Activated CD8-positive, alpha-beta T cell treated with anti-CD3 and anti-CD28 coated beads, Interleukin-2, amount 10 ng/mL, durations not matched to agents 7 days and 5 days (primary cell): Measurements from ENCODE around the gene REN. TPM values are rescaled to one million over a fixed set of nuclear protein-coding genes. Genes with fewer than 3 reads are reported as not detected.

Experiments used
- ATAC-seq: fragments of 150-1000 bp; cut with Tn5 transposase; one replicate; pipeline ENCODE4 v1.10.0; 2021; ENCODE audit warnings: moderate library complexity
- CTCF ChIA-PET: fragments of 350-600 bp; sonication (Branson Sonifier 250); formaldehyde crosslinking; loops from one replicate; lab custom pipeline; 2021; ENCODE audit warnings: antibody characterized with exemption; lab: Charles Lee
- POLR2A ChIA-PET: fragments of 350-600 bp; sonication (Branson Sonifier 250); formaldehyde crosslinking; loops from one replicate; lab custom pipeline; 2021; ENCODE audit warnings: antibody characterized with exemption; lab: Charles Lee
- DNase-seq: peaks from one replicate; pipeline ENCODE4 v3.0.0-alpha.2; 2020
- H3K27ac Mint-ChIP-seq: one replicate; pipeline ENCODE4 v1.8.0; 2021; ENCODE audit warnings: mild to moderate bottlenecking, mixed read lengths
- H3K27me3 Mint-ChIP-seq: one replicate; pipeline ENCODE4 v1.8.0; 2021; ENCODE audit warnings: low read depth, mixed read lengths
- H3K36me3 Mint-ChIP-seq: one replicate; pipeline ENCODE4 v1.8.0; 2021; ENCODE audit warnings: low read depth, mixed read lengths
- H3K4me1 Mint-ChIP-seq: one replicate; pipeline ENCODE4 v1.8.0; 2021; ENCODE audit warnings: low read depth, mixed read lengths
- H3K4me3 Mint-ChIP-seq: one replicate; pipeline ENCODE4 v1.8.0; 2021; ENCODE audit warnings: mild to moderate bottlenecking, mixed read lengths
- H3K9me3 Mint-ChIP-seq: one replicate; pipeline ENCODE4 v1.8.0; 2022; ENCODE audit warnings: mixed read lengths; ENCODE audit not compliant: insufficient read depth
- total RNA-seq, 2 experiments: library from RNA; stranded (reverse); gene quantifications; one replicate each; pipeline ENCODE4 v1.2.3, GENCODE V29; 2021

The REN gene
- total RNA-seq, 2 experiments from 2014 or later: not detected

DNA sequence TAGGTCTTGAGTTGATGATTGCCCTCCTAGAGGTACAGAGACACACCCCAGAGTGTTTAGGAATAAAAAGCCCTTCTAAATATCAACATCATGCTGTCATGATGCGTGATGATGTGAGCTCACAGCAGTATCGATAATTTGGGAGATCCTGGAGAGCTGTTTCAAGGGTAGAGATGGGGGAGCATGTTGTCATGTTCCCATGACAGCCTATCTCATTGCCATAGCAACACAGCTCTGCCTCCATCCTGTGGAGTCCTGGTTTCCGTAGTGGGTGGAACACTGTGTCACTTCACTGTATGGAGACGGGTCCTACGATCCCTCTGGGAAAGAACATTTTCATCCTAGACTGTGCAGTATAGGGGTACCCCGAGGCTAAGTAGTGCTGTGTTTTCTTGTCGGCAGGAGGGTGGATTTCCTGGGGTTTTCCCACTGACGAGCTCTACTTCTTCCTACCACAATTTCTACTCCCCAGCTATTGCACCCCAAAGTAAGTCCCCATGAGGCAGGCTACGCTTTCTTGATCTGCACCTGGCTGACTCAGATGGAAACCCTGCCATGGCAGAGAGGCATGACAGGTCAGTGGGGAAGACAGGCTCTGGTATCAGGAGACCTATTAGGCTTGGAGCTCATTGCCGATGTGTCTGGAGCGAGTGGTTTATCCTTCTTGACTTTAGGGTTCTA is 23.0 kb upstream of the REN start:
- ATAC-seq: no peak

GRCh38 chr1:204186597-204186996 is 20.5 kb upstream of the REN start:
- Mint-ChIP-seq H3K4me1 (peaks cover 2% of the 10 kb centered on the region), H3K27me3 (peaks cover 41% of the 10 kb centered on the region), H3K4me3 (no peak overlapping the region), H3K36me3 (no peaks in the 10 kb centered on the region), H3K9me3 (no peaks in the 10 kb centered on the region), H3K27ac (no peak overlapping the region)
- ChIA-PET CTCF (interaction anchor here (1.7 to 3.7 kb wide), 2 partner anchors 20 to 23 kb away, joined by 6 to 17 read pairs; no protein-coding TSS in a partner anchor), POLR2A (no interaction called here)
- ATAC-seq (no peak), DNase-seq (no peak)

More for the DNA sequence above, 23.0 kb upstream of the REN start:
- Mint-ChIP-seq H3K4me3 (no peak overlapping the region), H3K36me3 (no peaks in the 10 kb centered on the region), H3K27ac (no peak overlapping the region), H3K4me1 (peaks cover 2% of the 10 kb centered on the region), H3K27me3 (peaks cover 49% of the 10 kb centered on the region), H3K9me3 (no peaks in the 10 kb centered on the region)
- DNase-seq: no peak
- ChIA-PET POLR2A (no interaction called here), CTCF (interaction anchor here (0.6 to 4.0 kb wide), 7 partner anchors 10 to 618 kb away, joined by 3 to 26 read pairs (median 3); no protein-coding TSS in a partner anchor)

DNA sequence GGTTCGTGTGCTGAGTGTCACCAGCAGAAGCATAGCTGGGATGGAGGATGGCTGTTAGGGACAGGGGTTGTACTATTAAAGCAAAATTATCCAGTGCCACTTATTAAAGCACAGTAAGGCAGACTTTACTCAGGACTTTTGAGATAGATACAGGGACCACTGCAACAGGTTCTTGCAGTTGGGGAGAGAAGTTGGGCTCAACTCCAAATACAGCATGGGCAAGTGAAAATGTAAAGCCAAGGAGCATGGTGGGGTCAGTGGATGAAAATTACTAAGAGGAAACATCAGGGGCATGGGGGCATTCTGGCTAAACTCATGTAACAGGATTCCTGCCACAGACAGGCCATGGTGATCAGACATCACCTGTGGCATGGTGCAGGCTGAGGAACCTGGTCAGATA is 15.0 kb upstream of the REN start:
- POLR2A ChIA-PET: no interaction called here
- DNase-seq: no peak
- CTCF ChIA-PET: no interaction called here
- no peaks in the 10 kb centered on the region for H3K4me1 Mint-ChIP-seq
- H3K27me3 Mint-ChIP-seq: peaks cover 8% of the 10 kb centered on the region
- no peaks in the 10 kb centered on the region for H3K36me3 Mint-ChIP-seq
- H3K4me3 Mint-ChIP-seq: no peak overlapping the region
- H3K9me3 Mint-ChIP-seq: no peaks in the 10 kb centered on the region
- ATAC-seq: no peak
- no peak overlapping the region for H3K27ac Mint-ChIP-seq

DNA sequence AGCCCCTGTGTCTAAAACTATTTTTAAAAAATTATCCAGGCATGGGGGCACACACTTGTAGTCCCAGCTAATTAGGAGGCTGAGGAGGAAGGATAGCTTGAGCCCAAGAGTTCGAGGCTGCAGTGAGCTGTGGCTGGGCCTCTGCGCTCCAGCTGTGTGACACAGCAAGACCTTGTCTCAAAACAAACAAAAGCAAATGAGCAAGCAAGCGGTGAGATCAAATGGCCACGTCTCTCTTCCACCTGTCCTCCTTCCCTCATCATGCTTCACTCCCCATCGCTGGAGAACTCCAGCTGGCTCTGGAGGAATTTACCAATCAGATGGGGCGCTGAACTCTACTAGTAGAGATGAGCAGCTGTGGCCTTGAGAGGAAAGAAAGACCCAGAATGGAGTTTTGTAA is 14.0 kb upstream of the REN start:
- Mint-ChIP-seq H3K9me3 (no peaks in the 10 kb centered on the region), H3K36me3 (no peaks in the 10 kb centered on the region), H3K4me1 (no peaks in the 10 kb centered on the region), H3K27ac (no peak overlapping the region), H3K27me3 (peaks cover 8% of the 10 kb centered on the region), H3K4me3 (no peak overlapping the region)
- no peak for DNase-seq
- ChIA-PET POLR2A (no interaction called here), CTCF (interaction anchor here (3.2 kb wide), 1 partner anchor 18 kb away, joined by 12 read pairs; no protein-coding TSS in a partner anchor)
- ATAC-seq: no peak

GRCh38 chr1:204178487-204179281 is 12.5 kb upstream of the REN start:
- H3K4me1 Mint-ChIP-seq: no peaks in the 10 kb centered on the region
- H3K27me3 Mint-ChIP-seq: peaks cover 5% of the 10 kb centered on the region
- DNase-seq (no peak), ATAC-seq (no peak)
- no peak overlapping the region for H3K4me3 Mint-ChIP-seq
- H3K27ac Mint-ChIP-seq: no peak overlapping the region
- POLR2A ChIA-PET: no interaction called here
- H3K9me3 Mint-ChIP-seq: no peaks in the 10 kb centered on the region
- H3K36me3 Mint-ChIP-seq: no peaks in the 10 kb centered on the region
- CTCF ChIA-PET: interaction anchor here (0.9 to 3.2 kb wide), 2 partner anchors 10 to 16 kb away, joined by 3 to 12 read pairs; no protein-coding TSS in a partner anchor

DNA sequence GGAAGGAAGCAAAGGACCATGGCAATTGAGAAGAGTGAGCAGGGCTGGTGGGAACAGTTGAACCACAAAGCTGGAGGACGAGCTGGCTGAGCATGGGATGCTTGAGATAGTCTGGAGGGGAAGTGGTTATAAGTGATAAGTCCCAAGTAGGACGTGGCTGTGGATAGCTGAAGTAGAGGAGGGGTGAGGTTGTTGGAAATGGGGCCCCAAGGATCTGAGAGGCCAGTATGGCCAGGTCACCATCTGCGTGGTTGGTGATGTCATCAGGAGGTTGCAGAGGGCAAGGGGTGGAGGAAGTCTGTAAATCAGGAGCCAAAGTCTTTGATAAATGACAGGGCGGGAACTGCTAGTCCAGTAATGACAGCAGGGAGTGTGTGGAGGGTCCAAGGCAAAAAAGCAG is 11.0 kb upstream of the REN start:
- no peak for ATAC-seq
- H3K27me3 Mint-ChIP-seq: peaks cover 2% of the 10 kb centered on the region
- H3K4me3 Mint-ChIP-seq: no peak overlapping the region
- DNase-seq: no peak
- POLR2A ChIA-PET: no interaction called here
- no peaks in the 10 kb centered on the region for H3K9me3 Mint-ChIP-seq
- H3K27ac Mint-ChIP-seq: no peak overlapping the region
- no peaks in the 10 kb centered on the region for H3K4me1 Mint-ChIP-seq
- CTCF ChIA-PET: interaction anchor here (1.3 to 3.2 kb wide), 2 partner anchors 15 to 187 kb away, joined by 3 to 12 read pairs; no protein-coding TSS in a partner anchor
- H3K36me3 Mint-ChIP-seq: no peaks in the 10 kb centered on the region

DNA sequence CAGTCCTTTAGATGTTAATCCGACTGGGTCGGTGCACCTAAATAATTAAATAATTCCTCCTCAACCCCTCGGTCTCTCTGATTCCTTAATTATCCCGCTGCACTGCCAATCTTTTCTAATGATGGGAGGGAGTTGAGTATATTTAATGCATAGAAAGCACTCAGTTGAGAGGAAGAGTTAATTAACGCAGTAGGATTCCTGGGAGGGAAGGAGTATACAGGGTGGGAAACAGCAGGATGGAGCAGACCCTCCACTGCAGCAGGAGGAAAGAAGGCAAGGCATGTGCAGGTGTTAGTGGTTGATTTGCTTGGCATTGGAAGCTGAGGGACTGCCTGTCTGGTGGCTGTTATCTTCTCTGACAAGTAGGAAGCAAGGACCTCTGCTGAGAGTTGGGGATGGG is 9.9 kb upstream of the REN start:
- ATAC-seq: no peak
- POLR2A ChIA-PET: no interaction called here
- H3K4me1 Mint-ChIP-seq: no peaks in the 10 kb centered on the region
- DNase-seq: no peak
- no peaks in the 10 kb centered on the region for H3K9me3 Mint-ChIP-seq
- no peak overlapping the region for H3K4me3 Mint-ChIP-seq
- H3K27me3 Mint-ChIP-seq: peaks cover 2% of the 10 kb centered on the region
- H3K27ac Mint-ChIP-seq: no peak overlapping the region
- CTCF ChIA-PET: interaction anchor here (0.6 to 1.7 kb wide), 3 partner anchors 8 to 188 kb away, joined by 3 to 9 read pairs (median 3); no protein-coding TSS in a partner anchor
- H3K36me3 Mint-ChIP-seq: no peaks in the 10 kb centered on the region

GRCh38 chr1:204174958-204175357 is 8.8 kb upstream of the REN start:
- no peak for DNase-seq
- Mint-ChIP-seq H3K36me3 (peaks cover 3% of the 10 kb centered on the region), H3K27ac (no peak overlapping the region), H3K4me1 (no peaks in the 10 kb centered on the region), H3K4me3 (no peak overlapping the region), H3K27me3 (peaks cover 2% of the 10 kb centered on the region), H3K9me3 (peaks cover 4% of the 10 kb centered on the region)
- no peak for ATAC-seq
- ChIA-PET CTCF (interaction anchor here (1.7 kb wide), 1 partner anchor 12 kb away, joined by 9 read pairs; no protein-coding TSS in a partner anchor), POLR2A (no interaction called here)

DNA sequence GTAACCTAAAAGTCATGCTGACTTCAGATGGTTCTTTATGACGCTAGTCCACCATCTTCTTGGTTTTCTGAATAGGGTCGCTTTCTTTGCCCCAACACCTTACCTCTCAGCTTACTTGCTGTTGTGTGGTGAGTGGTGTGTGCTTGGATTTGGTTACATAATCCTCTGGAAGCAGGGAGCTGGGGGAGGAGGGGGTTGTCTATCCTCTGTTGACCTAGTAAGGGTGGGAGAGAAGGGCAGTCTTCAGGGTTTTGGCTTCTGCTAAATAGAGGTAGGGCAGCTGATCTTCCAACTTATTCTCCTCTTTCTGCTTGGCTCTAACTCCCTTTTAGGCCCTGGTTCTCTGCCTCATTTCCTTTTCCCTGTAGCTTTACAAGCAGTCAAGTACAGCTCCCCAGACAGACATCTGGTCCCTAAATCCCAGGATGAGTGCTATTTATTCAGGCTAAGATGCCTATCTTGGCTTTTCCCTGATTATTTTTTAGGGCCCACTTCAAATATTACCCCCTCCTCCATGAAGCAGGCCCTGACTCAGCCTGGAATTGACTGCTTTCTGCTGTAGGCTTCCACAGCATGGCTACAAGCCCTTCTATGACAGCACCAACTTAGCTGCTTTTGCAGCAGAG is 6.4 kb upstream of the REN start:
- DNase-seq (no peak), ATAC-seq (no peak)
- Mint-ChIP-seq H3K27ac (no peak overlapping the region), H3K4me1 (no peaks in the 10 kb centered on the region), H3K4me3 (no peak overlapping the region), H3K27me3 (no peaks in the 10 kb centered on the region), H3K36me3 (peaks cover 3% of the 10 kb centered on the region), H3K9me3 (peaks cover 13% of the 10 kb centered on the region)
- CTCF ChIA-PET: interaction anchor here (1.1 to 3.9 kb wide), 3 partner anchors 9 to 226 kb away, joined by 3 to 19 read pairs (median 6); no protein-coding TSS in a partner anchor
- POLR2A ChIA-PET: no interaction called here

- H3K36me3 Mint-ChIP-seq: peaks cover 3% of the 10 kb centered on the region
- no peaks in the 10 kb centered on the region for H3K4me1 Mint-ChIP-seq
- H3K27me3 Mint-ChIP-seq: no peaks in the 10 kb centered on the region
- CTCF ChIA-PET: interaction anchor here (3.9 kb wide), 1 partner anchor 9 kb away, joined by 19 read pairs; no protein-coding TSS in a partner anchor
- no peak for ATAC-seq
- POLR2A ChIA-PET: no interaction called here
- H3K27ac Mint-ChIP-seq: no peak overlapping the region
- no peak overlapping the region for H3K4me3 Mint-ChIP-seq
- peaks cover 13% of the 10 kb centered on the region for H3K9me3 Mint-ChIP-seq
- DNase-seq: no peak
Measured at GRCh38 chr1:204171751-204172178, 5.6 kb upstream of the REN start.

DNA sequence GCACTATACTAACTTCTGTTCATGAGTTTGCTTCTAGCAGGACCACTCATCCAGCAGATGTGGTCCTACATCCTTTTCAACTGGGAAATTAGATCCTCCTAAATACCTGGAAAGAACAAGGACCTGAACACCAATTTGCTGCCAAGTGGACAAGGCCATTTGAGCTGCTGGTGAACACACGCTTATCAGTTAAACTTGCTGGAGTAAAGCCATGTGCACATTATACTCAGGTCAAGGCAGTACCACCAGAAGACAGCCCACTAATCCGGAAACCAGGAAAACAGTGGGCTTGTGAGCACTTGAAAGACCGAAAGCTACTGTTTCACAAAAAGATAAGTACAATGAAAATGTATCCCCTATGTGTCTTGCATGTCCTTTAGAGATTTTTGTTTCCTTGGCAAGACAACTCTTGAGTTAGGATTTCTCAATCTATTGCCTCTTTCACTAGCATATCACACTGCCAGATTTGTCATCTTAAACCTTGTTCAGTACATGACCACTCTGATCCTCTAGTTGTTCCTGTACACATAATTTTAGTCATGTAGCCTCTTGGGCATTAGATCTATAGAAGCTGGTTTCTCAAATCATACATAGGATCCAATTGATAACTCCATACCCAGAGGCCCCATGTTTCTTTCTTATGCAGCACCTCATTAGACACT is 4.5 kb upstream of the REN start:
- no peak overlapping the region for H3K27ac Mint-ChIP-seq
- H3K4me1 Mint-ChIP-seq: no peaks in the 10 kb centered on the region
- CTCF ChIA-PET: interaction anchor here (3.9 to 9.8 kb wide), 2 partner anchors 8 to 191 kb away, joined by 19 to 122 read pairs; partner anchors contain the start of gene PLEKHA6
- H3K9me3 Mint-ChIP-seq: peaks cover 13% of the 10 kb centered on the region
- POLR2A ChIA-PET: no interaction called here
- ATAC-seq: no peak
- no peaks in the 10 kb centered on the region for H3K27me3 Mint-ChIP-seq
- H3K36me3 Mint-ChIP-seq: peaks cover 3% of the 10 kb centered on the region
- no peak overlapping the region for H3K4me3 Mint-ChIP-seq
- no peak for DNase-seq
